GM19193 (cell line): ENCODE data around the gene FSTL3.

Source experiments
- POLR2A ChIP-seq: IDR thresholded peaks from 4 replicates; pipeline ENCODE4 v1.6.1; 2011; ENCODE audit not compliant: insufficient read depth, insufficient read length; ENCODE audit errors: extremely low read depth

The FSTL3 gene

GRCh38 chr19:655691-656090 is 20.5 kb upstream of the FSTL3 start:
- TF ChIP-seq POLR2A = no peak

DNA sequence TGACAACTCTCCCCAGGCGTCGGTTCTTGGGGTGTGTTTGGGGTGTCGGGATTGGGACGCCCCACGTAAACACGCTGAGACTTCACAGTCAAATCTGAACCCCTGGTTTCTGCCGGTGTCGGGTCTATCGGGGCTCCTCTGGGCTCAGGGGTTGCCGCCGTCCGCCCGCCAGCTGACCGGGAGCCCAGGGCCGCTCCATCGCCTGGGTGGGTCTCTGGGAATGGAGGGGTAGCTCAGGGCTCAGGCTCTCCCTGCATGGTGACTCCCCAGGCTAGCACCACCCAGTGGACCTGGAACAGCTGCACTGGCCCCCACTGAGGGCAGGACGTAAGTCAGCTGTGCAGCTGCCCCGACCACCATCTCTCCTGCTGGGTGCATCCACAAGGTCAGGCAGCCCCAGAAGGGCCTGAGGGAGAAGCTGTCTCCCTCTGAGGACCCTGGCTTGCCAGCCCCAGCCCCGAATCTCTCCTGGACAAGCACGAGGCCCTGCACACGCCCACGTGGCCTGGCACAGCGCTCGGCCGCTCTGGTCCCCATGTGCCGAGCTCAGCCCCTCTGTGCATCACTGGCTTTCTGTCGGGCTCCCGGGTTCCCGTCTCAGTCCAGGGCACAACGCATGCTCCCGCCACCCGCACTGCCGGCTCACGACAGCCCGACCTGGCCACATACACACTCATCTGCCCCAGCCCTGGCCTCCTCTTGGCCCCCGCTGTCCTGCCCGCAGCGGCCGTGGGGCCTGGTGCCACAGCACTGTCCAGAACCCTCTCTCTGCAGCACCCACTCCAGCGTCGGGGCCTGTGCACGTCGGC is 19.2 kb upstream of the FSTL3 start:
- TF ChIP-seq POLR2A = no peak

GRCh38 chr19:657611-658010 is 18.6 kb upstream of the FSTL3 start:
- no peak for TF ChIP-seq POLR2A

DNA sequence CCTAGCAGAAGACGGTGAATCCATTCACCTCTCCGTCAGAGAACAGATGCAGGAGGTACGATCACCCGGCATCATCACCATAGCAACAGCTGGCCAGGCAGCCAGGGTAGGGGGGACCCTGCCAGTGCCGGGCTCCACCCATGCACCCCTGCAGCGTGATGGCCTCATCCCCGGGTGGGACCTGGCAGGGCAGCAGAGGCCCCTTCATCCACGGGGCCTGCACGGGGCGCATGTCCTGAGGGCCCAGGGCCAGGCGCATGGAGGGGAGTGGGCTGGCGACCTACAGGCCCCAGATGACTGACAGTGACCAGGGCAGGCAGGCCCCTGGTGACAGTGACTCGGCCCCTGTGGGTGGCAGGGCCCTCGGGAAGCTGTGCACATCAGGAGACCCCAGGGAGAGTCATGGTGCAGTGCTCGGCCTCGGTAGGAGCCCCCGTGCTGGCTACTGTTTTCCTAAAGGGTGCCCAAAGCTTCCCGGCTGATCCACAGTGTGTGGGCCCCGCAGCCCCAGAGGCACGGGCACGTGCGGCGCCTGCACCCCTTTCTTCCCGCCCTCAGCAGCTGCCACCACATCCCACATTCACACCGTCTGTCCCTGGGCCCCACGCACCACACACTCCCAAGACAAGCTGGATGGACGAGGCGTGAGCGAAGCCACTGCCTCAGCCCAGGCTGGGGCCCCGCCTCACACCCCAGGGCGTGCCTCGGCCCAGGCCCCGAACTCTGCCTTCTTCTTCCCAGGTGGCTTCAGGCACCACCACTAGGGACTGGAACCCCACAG is 17.9 kb upstream of the FSTL3 start:
- TF ChIP-seq POLR2A = no peak

DNA sequence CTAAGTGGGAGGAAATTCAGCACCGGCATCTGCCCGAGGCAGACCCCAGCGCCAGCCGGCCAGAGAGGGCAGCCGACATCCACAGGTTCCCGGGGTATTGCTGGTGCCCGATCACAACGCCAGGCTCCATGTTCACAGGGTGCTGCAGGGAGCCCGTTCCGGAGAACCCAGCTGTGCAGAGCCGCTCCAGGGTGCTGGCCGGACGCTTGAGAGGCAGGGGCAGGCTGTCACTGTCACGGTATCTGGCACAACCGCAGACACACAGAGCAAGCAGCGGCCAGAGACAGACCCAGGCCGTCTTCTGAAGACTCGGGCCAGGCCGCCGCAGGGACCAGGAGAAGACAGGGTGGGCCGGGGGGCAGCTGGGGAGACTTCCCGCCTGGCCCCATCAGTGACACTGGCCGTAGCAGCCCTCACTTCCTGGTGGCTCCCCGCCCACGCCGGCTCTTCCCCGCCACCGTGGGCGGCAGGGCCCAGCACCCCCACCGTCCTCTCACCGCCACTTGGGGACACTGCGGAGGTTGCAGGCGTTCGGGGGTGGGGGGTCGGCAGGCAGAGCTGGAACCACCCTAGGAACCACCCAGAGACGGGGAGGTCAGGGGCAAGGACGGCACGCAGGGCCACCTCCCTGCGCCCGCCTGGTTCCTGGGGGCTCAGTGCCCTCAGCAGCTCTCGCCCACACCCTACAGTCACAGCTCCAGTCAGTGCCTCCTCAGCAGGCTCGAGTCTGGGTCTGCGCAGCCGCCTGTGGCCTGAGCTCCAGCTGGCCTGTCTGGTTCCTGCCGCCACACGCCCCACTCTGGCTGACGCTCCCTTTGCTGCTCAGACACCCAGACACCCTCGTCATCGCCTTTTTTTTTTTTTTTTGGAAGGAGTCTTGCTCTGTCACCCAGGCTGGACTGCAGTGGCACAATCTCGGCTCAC is 17.0 kb upstream of the FSTL3 start:
- TF ChIP-seq POLR2A = no peak

- no peak for TF ChIP-seq POLR2A
Observed at GRCh38 chr19:660793-661426, 15.3 kb upstream of the FSTL3 start.

GRCh38 chr19:661427-662196 is 14.6 kb upstream of the FSTL3 start:
- TF ChIP-seq POLR2A = peak; percentile 35

DNA sequence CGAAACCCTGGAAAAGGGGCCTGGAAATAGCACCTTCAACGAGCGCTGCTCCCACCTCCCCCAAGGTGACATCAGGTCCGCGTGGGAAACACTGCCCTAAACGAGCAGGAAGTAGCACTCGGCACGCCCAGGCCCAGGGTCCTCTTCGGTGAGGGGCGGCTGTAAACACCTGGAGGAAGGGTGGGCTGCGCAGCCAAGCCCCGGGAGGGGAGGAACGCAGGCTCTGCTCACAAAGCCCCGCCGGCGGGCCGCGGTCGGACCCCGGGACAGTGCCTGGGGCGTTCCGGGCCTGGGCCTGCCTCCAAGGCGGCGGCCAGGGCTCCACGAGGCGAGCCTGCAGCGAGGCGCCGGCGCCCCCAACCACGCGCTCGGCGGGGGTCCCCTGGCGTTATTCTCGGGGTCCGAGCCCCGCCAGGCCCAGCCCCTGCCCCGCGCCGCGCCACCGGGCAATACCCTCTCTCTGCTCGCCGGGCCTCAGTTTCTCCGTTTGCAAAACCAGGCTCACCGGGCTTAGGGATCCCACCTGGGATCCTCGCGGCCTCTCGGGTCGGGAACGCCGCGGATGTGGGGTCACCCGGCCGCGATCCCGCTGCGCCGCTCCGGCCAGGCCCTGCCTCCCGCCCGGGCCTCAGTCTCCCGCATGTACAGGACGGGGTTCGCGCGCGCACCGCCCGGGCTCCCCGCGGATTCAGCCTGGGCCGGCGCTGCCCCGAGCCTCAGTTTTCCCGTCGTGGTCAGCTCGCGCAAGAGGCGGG is 13.8 kb upstream of the FSTL3 start:
- TF ChIP-seq POLR2A = peak; percentile 44

DNA sequence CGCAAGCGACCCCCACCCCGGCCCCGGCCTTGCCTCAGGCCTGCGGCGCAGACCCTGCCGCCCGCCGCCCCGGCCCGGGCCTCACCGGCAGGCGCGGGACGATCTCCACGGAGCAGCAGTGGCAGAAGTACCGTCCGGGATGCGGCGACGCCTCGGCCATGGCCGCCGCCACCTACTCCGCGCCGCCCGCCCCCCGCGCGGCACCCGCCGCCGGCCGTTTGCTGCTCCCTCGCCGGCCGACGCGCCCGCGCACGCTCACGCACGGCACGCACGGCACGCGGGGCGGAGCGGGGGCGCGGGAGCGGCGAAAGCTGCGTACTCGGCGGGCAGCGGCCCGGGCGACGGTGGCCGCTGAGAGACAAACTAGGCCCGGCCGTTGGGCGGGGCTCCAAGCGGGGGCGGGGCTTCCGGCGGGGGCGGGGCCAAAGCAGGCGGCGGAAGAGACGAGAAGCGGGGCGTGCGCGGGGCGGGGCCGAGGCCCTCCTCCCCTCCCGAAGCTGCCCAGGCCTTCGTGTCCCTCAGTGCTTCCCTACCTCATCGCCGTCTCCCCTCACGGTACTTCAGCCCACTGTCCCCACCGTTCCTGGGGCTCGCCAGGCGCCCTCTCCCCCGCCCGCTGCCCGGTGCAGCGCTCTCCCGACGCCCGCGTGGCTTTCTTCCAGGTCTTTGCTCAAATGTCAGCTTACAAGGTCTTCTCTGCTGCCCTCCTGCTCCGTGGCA is 13.1 kb upstream of the FSTL3 start, which contains the start of gene RNF126:
Gene RNF126 (minus strand): TSS at position 253 of the 720 bp plus-strand sequence. CDS start 93 bp downstream, at position 160.
- TF ChIP-seq POLR2A = peak; percentile 81

DNA sequence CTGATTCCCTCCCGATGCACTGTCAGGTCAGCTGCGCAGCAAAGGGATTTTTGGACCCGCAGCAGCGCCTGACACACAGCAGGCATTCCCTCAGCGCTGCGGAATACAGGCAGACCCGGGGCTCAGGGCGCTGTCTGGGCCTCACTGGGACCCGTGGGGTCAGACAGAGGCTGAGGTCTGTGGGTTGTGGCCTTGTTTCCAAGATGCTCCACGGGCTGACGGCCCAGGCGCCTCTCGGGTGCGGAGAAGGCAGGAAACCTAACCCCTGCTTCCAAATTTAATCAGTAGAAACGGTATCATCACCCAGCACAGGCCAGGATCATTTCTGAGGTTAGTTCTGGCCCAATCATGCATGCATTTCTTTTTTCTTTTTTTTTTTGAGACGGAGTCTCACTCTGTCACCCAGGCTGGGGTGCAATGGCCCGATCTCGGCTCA is 12.5 kb upstream of the FSTL3 start:
- TF ChIP-seq POLR2A = no peak

- no peak for TF ChIP-seq POLR2A
Observed at GRCh38 chr19:664913-665443, 11.2 kb upstream of the FSTL3 start.

DNA sequence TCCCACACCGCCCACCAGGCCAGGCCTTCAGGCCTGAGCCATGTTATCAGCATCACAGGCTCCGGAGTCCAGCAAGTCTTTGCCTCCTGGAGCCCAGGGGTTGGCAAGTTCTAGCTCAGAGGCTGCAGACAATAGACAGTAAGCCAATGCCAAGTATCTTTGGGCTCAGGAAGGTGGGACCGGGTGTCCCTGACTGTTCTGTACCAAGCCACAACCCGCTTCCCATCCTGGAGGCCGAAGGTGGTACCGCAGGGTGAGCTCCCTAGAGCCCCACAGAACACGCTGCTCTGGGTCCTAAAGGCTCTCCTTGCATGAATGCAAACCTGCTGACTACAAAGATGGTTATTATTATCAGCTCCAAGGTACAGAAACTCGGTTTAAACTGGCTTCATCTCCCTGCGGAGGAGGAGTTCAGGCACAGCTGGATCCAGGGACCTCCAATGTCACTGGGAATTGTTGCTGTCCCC is 5.5 kb upstream of the FSTL3 start:
- TF ChIP-seq POLR2A = no peak
